RWPE2 (cell line): ENCODE measurements around the gene HOMEZ.

ENCODE experiments used
- ATAC-seq: fragments of 200-7000 bp; cut with Tn5 transposase; 3 replicates; pipeline ENCODE4 v1.9.1; 2021; ENCODE audit warnings: low read depth
- DNase-seq: peaks from one replicate; pipeline ENCODE4 v3.0.0-alpha.2; 2020; ENCODE audit warnings: low spot score
- H3K27ac ChIP-seq: fragments of 450-650 bp; 2 replicates; pipeline ENCODE4 v1.5.1; 2017; ENCODE audit warnings: mild to moderate bottlenecking; ENCODE audit not compliant: poor library complexity, severe bottlenecking
- H3K27me3 ChIP-seq: fragments of 250-450 bp; sonication (Bioruptor Pico); 2 replicates; pipeline ENCODE4 v1.5.1; 2021; ENCODE audit warnings: mild to moderate bottlenecking, moderate library complexity; ENCODE audit not compliant: insufficient read depth, poor library complexity, severe bottlenecking
- H3K36me3 ChIP-seq: fragments of 250-450 bp; sonication (Bioruptor Pico); 2 replicates; pipeline ENCODE4 v1.5.1; 2020; ENCODE audit warnings: low read depth, mild to moderate bottlenecking, moderate library complexity
- H3K4me1 ChIP-seq: fragments of 250-450 bp; sonication (Bioruptor Pico); 2 replicates; pipeline ENCODE4 v1.5.1; 2021; ENCODE audit warnings: mild to moderate bottlenecking, moderate library complexity; ENCODE audit not compliant: insufficient read depth, poor library complexity, severe bottlenecking
- H3K4me3 ChIP-seq: fragments of 250-450 bp; sonication (Bioruptor Pico); 2 replicates; pipeline ENCODE4 v1.5.1; 2021; ENCODE audit warnings: mild to moderate bottlenecking, moderate library complexity; ENCODE audit not compliant: severe bottlenecking
- H3K9me3 ChIP-seq: fragments of 250-450 bp; sonication (Bioruptor Pico); 2 replicates; pipeline ENCODE4 v1.5.1; 2021; ENCODE audit warnings: mild to moderate bottlenecking, moderate library complexity; ENCODE audit not compliant: severe bottlenecking
- TF ChIP-seq, protein P1 (sequence below): fragments of 450-650 bp; IDR thresholded peaks from one replicate; pipeline ENCODE4 v1.5.1; 2017; ENCODE audit warnings: mild to moderate bottlenecking, moderate library complexity; ENCODE audit not compliant: poor library complexity, severe bottlenecking

The HOMEZ gene

DNA sequence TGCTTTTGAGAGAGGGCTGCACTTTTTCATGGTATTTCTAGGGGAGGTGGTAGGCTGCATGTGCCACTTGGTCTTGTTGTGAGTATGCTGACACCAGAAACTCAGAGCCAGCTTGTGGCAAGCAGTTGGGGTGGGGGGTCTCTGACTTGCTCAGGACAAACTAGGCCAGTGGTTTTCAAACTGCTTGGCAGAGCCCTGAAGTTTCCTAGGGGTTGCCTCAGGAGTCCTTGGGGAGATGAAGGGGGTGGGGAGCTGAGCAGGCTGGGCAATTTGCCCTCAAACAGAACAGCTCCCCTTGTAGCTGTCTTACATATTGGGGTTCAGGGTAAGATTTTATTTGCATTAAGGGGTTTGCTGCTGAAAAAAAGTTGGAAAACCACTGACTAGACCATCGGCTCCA lies 24.6 kb upstream of the HOMEZ start:
- TF ChIP-seq, protein P1, sequence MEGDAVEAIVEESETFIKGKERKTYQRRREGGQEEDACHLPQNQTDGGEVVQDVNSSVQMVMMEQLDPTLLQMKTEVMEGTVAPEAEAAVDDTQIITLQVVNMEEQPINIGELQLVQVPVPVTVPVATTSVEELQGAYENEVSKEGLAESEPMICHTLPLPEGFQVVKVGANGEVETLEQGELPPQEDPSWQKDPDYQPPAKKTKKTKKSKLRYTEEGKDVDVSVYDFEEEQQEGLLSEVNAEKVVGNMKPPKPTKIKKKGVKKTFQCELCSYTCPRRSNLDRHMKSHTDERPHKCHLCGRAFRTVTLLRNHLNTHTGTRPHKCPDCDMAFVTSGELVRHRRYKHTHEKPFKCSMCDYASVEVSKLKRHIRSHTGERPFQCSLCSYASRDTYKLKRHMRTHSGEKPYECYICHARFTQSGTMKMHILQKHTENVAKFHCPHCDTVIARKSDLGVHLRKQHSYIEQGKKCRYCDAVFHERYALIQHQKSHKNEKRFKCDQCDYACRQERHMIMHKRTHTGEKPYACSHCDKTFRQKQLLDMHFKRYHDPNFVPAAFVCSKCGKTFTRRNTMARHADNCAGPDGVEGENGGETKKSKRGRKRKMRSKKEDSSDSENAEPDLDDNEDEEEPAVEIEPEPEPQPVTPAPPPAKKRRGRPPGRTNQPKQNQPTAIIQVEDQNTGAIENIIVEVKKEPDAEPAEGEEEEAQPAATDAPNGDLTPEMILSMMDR, result no peak
- peaks cover 16% of the 10 kb centered on the region for H3K4me1 ChIP-seq
- no peak overlapping the region for H3K4me3 ChIP-seq
- peaks cover 78% of the 10 kb centered on the region for H3K36me3 ChIP-seq
- H3K27ac ChIP-seq, result no peak overlapping the region
- no peaks in the 10 kb centered on the region for H3K27me3 ChIP-seq
- ATAC-seq (no peak), DNase-seq (no peak)
- H3K9me3 ChIP-seq, result no peaks in the 10 kb centered on the region

GRCh38 chr14:23308721-23309445 lies 23.0 kb upstream of the HOMEZ start:
- TF ChIP-seq, protein P1, result no peak
- no peak overlapping the region for H3K4me3 ChIP-seq
- ATAC-seq (no peak), DNase-seq (no peak)
- H3K36me3 ChIP-seq, result peaks cover 65% of the 10 kb centered on the region
- peak overlapping the region; percentile 65 for H3K27ac ChIP-seq
- no peaks in the 10 kb centered on the region for H3K9me3 ChIP-seq
- H3K27me3 ChIP-seq, result no peaks in the 10 kb centered on the region
- peaks cover 16% of the 10 kb centered on the region for H3K4me1 ChIP-seq

GRCh38 chr14:23307687-23308644 lies 22.0 kb upstream of the HOMEZ start:
- H3K4me1 ChIP-seq, result peaks cover 16% of the 10 kb centered on the region
- peak overlapping the region; percentile 81 for H3K4me3 ChIP-seq
- peak; percentile 43 for ATAC-seq

DNA sequence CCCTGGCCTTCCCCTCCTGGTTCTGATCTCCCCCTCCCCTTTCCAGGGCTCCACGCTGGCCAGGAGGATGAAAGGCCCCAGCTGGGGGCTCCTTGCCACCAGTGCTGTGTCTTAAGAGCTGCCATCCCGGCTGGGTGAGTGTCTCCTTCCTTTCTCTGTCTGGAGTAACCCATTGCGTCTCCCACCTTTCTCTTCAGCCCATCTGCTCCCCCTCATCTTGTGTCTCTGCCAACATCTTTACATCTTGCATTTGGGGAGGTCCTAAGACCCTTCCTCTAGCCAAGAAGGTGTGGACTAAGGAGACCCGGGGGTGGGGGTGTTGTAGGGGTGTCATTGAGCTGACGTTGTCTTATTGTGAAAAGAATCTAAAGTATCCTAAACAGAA lies 21.2 kb upstream of the HOMEZ start:
- Histone ChIP-seq H3K27ac (peak overlapping the region; percentile 65), H3K4me1 (peaks cover 16% of the 10 kb centered on the region), H3K9me3 (no peaks in the 10 kb centered on the region), H3K4me3 (peak overlapping the region; percentile 81), H3K27me3 (no peaks in the 10 kb centered on the region), H3K36me3 (peaks cover 48% of the 10 kb centered on the region)
- ATAC-seq (no peak), DNase-seq (no peak)
- TF ChIP-seq, protein P1, result no peak

More at GRCh38 chr14:23307687-23308644, 22.0 kb upstream of the HOMEZ start:
- H3K9me3 ChIP-seq, result no peaks in the 10 kb centered on the region
- no peaks in the 10 kb centered on the region for H3K27me3 ChIP-seq
- peak overlapping the region; percentile 65 for H3K27ac ChIP-seq
- peaks cover 57% of the 10 kb centered on the region for H3K36me3 ChIP-seq
- no peak for DNase-seq
- TF ChIP-seq, protein P1, result no peak
